Bone marrow (tissue), 2 donors: Measurements from ENCODE around the gene RHBDL3.

Source experiments
- DNase-seq, 2 donors: peaks; one replicate each; lab custom pipeline; 2025; lab: John Stamatoyannopoulos, UW

The RHBDL3 gene

GRCh38 chr17:32357615-32358014 is 92.0 kb downstream of the RHBDL3 start:
- DNase-seq: no peak

GRCh38 chr17:32361270-32361669 is 95.6 kb downstream of the RHBDL3 start:
- no peak for DNase-seq

- no peak for DNase-seq
Measured at GRCh38 chr17:32370426-32370825, 104.8 kb downstream of the RHBDL3 start.
